ENCODE measurements around the gene MAML2.

The MAML2 gene

DNA sequence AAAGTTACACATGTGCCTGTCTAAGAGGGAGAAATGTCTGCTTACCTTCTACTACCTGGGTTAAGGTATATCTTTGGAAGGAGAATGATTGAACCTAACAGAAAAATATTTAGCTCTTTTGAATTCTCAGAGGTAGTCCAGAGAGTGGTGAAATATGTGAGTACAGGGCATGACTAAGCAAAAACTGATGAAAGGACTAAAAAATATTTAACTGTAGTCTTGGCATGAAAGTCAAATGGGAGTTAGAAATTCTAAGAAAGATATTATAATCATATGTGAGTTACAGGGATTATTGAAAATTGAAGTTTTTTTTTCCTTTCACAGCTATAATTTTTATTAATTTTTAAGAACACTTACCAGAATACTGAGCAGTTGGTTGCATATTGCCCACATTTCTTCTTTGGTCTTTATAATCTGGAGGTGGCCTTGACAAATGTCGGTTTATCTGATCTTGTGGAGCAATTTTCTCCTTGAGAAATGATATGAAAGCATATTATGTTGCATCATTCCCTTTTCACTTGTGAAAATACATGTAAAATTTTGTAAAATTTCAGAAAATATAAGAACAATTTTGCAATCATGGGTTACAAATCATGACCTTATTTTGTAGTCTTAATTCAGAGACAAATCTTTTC is 357.7 kb downstream of the MAML2 start:
- TF ChIP-seq, protein P1, sequence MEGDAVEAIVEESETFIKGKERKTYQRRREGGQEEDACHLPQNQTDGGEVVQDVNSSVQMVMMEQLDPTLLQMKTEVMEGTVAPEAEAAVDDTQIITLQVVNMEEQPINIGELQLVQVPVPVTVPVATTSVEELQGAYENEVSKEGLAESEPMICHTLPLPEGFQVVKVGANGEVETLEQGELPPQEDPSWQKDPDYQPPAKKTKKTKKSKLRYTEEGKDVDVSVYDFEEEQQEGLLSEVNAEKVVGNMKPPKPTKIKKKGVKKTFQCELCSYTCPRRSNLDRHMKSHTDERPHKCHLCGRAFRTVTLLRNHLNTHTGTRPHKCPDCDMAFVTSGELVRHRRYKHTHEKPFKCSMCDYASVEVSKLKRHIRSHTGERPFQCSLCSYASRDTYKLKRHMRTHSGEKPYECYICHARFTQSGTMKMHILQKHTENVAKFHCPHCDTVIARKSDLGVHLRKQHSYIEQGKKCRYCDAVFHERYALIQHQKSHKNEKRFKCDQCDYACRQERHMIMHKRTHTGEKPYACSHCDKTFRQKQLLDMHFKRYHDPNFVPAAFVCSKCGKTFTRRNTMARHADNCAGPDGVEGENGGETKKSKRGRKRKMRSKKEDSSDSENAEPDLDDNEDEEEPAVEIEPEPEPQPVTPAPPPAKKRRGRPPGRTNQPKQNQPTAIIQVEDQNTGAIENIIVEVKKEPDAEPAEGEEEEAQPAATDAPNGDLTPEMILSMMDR (IDR thresholded peaks at IDR 0.05; ENCODE audit: low read depth, low read length), result no peak
- H3K4me3 ChIP-seq (ENCODE audit: low read depth, low read length), result no peak overlapping the region

DNA sequence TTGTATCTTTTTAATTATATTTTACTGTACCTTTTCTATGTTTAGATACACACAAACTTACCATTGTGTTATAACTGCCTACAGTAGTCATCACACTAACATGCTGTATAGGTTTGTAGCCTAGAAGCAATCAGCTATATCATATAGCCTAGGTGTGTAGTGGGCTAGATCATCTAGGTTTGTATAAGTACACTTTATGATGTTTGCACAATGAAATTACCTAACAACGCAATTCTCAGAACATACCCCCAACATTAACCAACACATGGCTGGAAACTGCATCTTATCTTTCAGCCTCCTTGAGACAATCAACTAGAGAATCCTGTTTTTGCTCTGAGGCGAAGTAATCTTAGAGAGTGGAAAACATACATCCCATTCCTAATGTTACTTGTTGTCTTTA is 358.9 kb downstream of the MAML2 start:
- no peak overlapping the region for H3K4me3 ChIP-seq (ENCODE audit: low read depth, low read length)
- TF ChIP-seq, protein P1 (IDR thresholded peaks at IDR 0.05; ENCODE audit: low read depth, low read length), result no peak

DNA sequence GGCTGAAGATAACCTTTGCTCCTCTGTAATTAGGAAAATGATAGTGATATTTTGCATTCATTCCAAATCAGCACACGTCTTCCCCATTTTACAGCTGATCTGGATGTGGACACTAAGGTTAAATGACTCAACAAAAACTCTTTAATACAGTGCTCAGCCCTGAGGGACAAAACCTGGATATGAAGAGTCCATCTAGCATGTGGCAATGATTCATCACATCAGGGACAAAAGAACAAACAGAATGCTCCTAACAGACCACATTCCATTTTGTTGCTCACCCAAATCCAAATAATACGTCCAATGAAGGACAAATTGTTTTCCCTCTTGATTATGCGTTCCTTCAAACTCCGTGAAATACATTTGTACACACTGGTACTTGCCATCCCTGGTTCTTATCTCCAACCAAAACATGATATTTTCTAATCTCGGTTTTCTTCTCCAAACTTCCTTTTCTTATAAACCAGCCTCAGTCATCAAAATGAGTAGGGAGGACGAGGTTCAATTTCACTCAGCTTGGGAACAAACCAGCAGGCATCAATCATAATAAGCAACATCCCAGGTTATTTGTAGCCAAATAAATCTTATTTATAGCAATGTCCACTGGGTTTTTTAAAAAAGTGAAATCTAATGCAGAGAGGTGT is 365.3 kb downstream of the MAML2 start:
- no peak overlapping the region for H3K4me3 ChIP-seq (ENCODE audit: low read depth, low read length)
- TF ChIP-seq, protein P1 (IDR thresholded peaks at IDR 0.05; ENCODE audit: low read depth, low read length), result no peak

DNA sequence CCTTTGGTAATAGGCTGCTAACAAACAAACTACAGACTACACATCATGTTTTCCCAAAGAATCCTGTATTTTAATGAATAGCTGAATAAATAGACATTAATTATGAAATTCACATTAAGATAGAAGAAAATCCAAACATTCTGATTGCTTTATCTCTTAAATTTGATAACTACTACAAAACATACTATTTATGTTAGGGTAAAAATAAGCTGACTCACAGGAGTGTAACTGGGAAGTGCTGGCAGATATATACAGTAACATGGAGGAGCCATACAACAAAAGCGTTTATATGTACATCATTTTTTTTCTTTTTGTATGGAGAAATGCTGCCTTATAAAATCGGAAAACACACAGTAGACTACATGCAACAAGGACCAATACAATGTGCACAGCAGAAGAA is 366.4 kb downstream of the MAML2 start:
- TF ChIP-seq, protein P1 (IDR thresholded peaks at IDR 0.05; ENCODE audit: low read depth, low read length), result no peak

DNA sequence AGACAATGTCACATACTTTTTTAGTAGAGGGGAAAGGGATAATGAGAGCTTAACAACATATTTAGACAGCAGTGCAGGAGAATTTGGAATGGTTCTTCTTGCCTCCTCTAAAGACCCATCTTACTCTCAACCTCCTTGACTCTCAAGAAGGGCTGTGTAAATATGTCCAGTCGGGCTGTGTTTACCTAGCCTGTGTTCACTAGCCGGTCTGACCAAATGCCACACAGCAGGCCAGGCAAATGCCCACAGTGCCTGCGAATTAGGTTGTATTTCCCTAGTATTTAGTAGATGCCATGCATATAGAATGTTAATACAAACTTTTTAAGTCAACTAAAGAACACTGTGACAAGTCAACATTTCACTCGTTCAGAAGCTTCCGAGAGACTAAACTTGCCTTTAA is 367.7 kb downstream of the MAML2 start:
- TF ChIP-seq, protein P1 (IDR thresholded peaks at IDR 0.05; ENCODE audit: low read depth, low read length), result no peak
- H3K4me3 ChIP-seq (ENCODE audit: low read depth, low read length), result no peak overlapping the region

More for the DNA sequence above, 366.4 kb downstream of the MAML2 start:
- no peak overlapping the region for H3K4me3 ChIP-seq (ENCODE audit: low read depth, low read length)

DNA sequence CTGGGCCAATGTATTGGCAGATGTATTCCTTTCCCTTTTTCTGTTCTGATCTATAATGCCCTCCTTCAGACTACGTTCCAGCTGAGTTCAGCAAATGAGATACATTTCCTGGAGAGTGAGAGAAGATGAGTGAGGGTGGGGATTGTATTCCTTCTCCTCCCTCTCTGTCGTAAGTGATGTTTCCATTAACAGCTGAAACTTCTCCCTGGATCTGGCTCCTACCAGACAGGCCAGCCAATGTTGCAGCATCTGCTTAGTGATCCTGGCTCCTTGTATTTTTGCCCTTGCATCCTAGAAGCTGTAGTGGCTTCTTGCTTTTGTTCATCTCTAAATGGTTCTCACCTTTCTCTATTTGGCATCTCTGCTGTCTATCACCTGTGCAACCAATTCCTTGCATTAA is 370.9 kb downstream of the MAML2 start:
- no peak overlapping the region for H3K4me3 ChIP-seq (ENCODE audit: low read depth, low read length)
- TF ChIP-seq, protein P1 (IDR thresholded peaks at IDR 0.05; ENCODE audit: low read depth, low read length), result no peak

DNA sequence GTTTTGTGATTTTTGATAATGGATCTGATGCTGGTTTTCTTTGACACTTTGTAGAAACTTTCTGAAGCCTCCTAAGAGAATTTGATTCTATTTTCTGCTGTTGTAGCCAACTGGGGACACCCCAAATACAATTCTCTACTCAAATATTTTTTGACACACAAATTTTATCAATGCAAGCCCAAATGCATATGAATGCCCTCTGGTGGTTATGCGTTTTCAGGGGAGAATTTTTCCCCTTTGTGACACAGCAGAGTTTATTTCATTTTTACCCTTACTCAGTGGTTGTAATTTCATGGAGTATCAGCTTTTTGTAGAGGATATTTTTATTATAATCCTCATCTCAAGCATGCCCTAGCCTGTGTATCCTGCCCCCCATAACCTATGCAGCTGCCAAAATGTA is 374.4 kb downstream of the MAML2 start:
- TF ChIP-seq, protein P1 (IDR thresholded peaks at IDR 0.05; ENCODE audit: low read depth, low read length), result no peak
- no peak overlapping the region for H3K4me3 ChIP-seq (ENCODE audit: low read depth, low read length)

All from WI38 (cell line).